Measurements from ENCODE around the gene TSSC4.
A peak's percentile ranks its signal among the peaks of the same experiment; 100 is the strongest.

Gene TSSC4

GRCh38 chr11:2380807-2381350, 19.7 kb upstream of the TSSC4 start:
- TF ChIP-seq Cebpa-rat (IDR thresholded peaks at IDR 0.05) = no peak
- H3K9me3 ChIP-seq (replicated peaks in 1 of 11) = peaks cover 0 to 17% (median 11%) of the 10 kb centered on the region in 11 experiments; a peak in 11 of 22 replicates
- peaks cover 73 to 92% (median 86%) of the 10 kb centered on the region in 11 experiments for H4K20me1 ChIP-seq
- peak overlapping the region in 9 of 10 experiments; percentile 14 to 98 (median 39); a peak in 11 of 20 replicates for H3K4me3 ChIP-seq
- peak overlapping the region in 4 of 11 experiments; percentile 49 to 82 (median 68); a peak in 5 of 22 replicates for H3K27ac ChIP-seq
- no peaks in the 10 kb centered on the region for H3K27me3 ChIP-seq
- H3K4me2 ChIP-seq = peak overlapping the region; percentile 85 to 100 (median 96)
- H3K4me1 ChIP-seq = peaks cover 62 to 80% (median 77%) of the 10 kb centered on the region in 10 experiments
- H3K36me3 ChIP-seq = peaks cover 7 to 35% (median 21%) of the 10 kb centered on the region in 11 experiments; a peak in 18 of 22 replicates
- H3K9ac ChIP-seq = peak overlapping the region in 8 of 11 experiments; percentile 25 to 78 (median 70); a peak in 11 of 22 replicates

GRCh38 chr11:2381494-2382128, 18.9 kb upstream of the TSSC4 start:
- H3K4me1 ChIP-seq = peaks cover 70 to 83% (median 81%) of the 10 kb centered on the region in 10 experiments
- peaks cover 0 to 17% (median 11%) of the 10 kb centered on the region in 11 experiments; a peak in 11 of 22 replicates for H3K9me3 ChIP-seq (replicated peaks in 1 of 11)
- H3K27me3 ChIP-seq = no peaks in the 10 kb centered on the region
- peaks cover 80 to 94% (median 89%) of the 10 kb centered on the region in 11 experiments for H4K20me1 ChIP-seq
- H3K4me3 ChIP-seq = peak overlapping the region in 8 of 10 experiments; percentile 24 to 98 (median 52); a peak in 11 of 20 replicates
- peak overlapping the region; percentile 30 to 77 (median 68); a peak in 19 of 22 replicates for H3K9ac ChIP-seq
- peak overlapping the region; percentile 85 to 100 (median 96) for H3K4me2 ChIP-seq
- TF ChIP-seq Cebpa-rat (IDR thresholded peaks at IDR 0.05) = no peak
- H3K27ac ChIP-seq = peak overlapping the region in 9 of 11 experiments; percentile 67 to 88 (median 81); a peak in 17 of 22 replicates
- peaks cover 8 to 41% (median 21%) of the 10 kb centered on the region in 11 experiments; a peak in 18 of 22 replicates for H3K36me3 ChIP-seq

GRCh38 chr11:2382129-2382517, 18.4 kb upstream of the TSSC4 start:
- peaks cover 0 to 17% (median 11%) of the 10 kb centered on the region in 11 experiments; a peak in 11 of 22 replicates for H3K9me3 ChIP-seq (replicated peaks in 1 of 11)
- peak overlapping the region; percentile 30 to 77 (median 68); a peak in 21 of 22 replicates for H3K9ac ChIP-seq
- peak overlapping the region in 10 of 11 experiments; percentile 67 to 88 (median 80); a peak in 19 of 22 replicates for H3K27ac ChIP-seq
- no peak for TF ChIP-seq Cebpa-rat (IDR thresholded peaks at IDR 0.05)
- H4K20me1 ChIP-seq = peaks cover 85 to 96% (median 91%) of the 10 kb centered on the region in 11 experiments
- H3K4me3 ChIP-seq = peak overlapping the region in 8 of 10 experiments; percentile 24 to 97 (median 49); a peak in 14 of 20 replicates
- H3K36me3 ChIP-seq = peaks cover 8 to 41% (median 21%) of the 10 kb centered on the region in 11 experiments; a peak in 18 of 22 replicates
- H3K27me3 ChIP-seq = no peaks in the 10 kb centered on the region
- H3K4me2 ChIP-seq = peak overlapping the region; percentile 85 to 100 (median 96)
- peaks cover 74 to 84% (median 83%) of the 10 kb centered on the region in 10 experiments for H3K4me1 ChIP-seq

- Histone ChIP-seq H3K4me3 (peak overlapping the region; percentile 10 to 97 (median 46); a peak in 18 of 20 replicates), H3K27me3 (no peaks in the 10 kb centered on the region), H4K20me1 (peaks cover 94 to 98% (median 95%) of the 10 kb centered on the region in 11 experiments), H3K4me2 (peak overlapping the region; percentile 85 to 100 (median 96)), H3K36me3 (peaks cover 8 to 42% (median 21%) of the 10 kb centered on the region in 11 experiments; a peak in 19 of 22 replicates), H3K9me3 (replicated peaks in 1 of 11) (peaks cover 0 to 17% (median 11%) of the 10 kb centered on the region in 11 experiments; a peak in 11 of 22 replicates), H3K9ac (peak overlapping the region; percentile 46 to 77 (median 68); a peak in 21 of 22 replicates), H3K27ac (peak overlapping the region; percentile 37 to 88 (median 79); a peak in 21 of 22 replicates), H3K4me1 (peaks cover 84 to 95% (median 94%) of the 10 kb centered on the region in 10 experiments)
- TF ChIP-seq Cebpa-rat (IDR thresholded peaks at IDR 0.05) = no peak
Measured at GRCh38 chr11:2382936-2383851, 17.4 kb upstream of the TSSC4 start.

GRCh38 chr11:2383852-2384804, 16.4 kb upstream of the TSSC4 start:
- H3K4me3 ChIP-seq = peak overlapping the region in 9 of 10 experiments; percentile 0 to 97 (median 39); a peak in 13 of 20 replicates

GRCh38 chr11:2385156-2386151, 15.1 kb upstream of the TSSC4 start:
- H3K4me3 ChIP-seq = peak overlapping the region; percentile 0 to 52 (median 30); a peak in 13 of 20 replicates
- peak overlapping the region; percentile 90 to 99 (median 97) for H3K4me2 ChIP-seq
- no peak for TF ChIP-seq Cebpa-rat (IDR thresholded peaks at IDR 0.05)
- peaks cover 0 to 14% (median 10%) of the 10 kb centered on the region in 11 experiments; a peak in 11 of 22 replicates for H3K9me3 ChIP-seq (replicated peaks in 1 of 11)
- peaks cover 96 to 98% (median 97%) of the 10 kb centered on the region in 11 experiments for H4K20me1 ChIP-seq
- H3K36me3 ChIP-seq = peaks cover 12 to 42% (median 17%) of the 10 kb centered on the region in 11 experiments; a peak in 19 of 22 replicates
- H3K9ac ChIP-seq = peak overlapping the region in 9 of 11 experiments; percentile 22 to 77 (median 55); a peak in 15 of 22 replicates
- no peaks in the 10 kb centered on the region for H3K27me3 ChIP-seq
- peaks cover 96 to 98% (median 97%) of the 10 kb centered on the region in 10 experiments for H3K4me1 ChIP-seq
- peak overlapping the region in 9 of 11 experiments; percentile 2 to 71 (median 32); a peak in 11 of 22 replicates for H3K27ac ChIP-seq

More at GRCh38 chr11:2383852-2384804, 16.4 kb upstream of the TSSC4 start:
- Histone ChIP-seq H4K20me1 (peaks cover 95 to 98% (median 96%) of the 10 kb centered on the region in 11 experiments), H3K9me3 (replicated peaks in 1 of 11) (peaks cover 0 to 17% (median 11%) of the 10 kb centered on the region in 11 experiments; a peak in 11 of 22 replicates), H3K4me1 (peaks cover 94 to 96% (median 95%) of the 10 kb centered on the region in 10 experiments), H3K27me3 (no peaks in the 10 kb centered on the region), H3K27ac (peak overlapping the region in 10 of 11 experiments; percentile 67 to 88 (median 80); a peak in 18 of 22 replicates), H3K9ac (peak overlapping the region in 10 of 11 experiments; percentile 22 to 77 (median 68); a peak in 16 of 22 replicates), H3K4me2 (peak overlapping the region; percentile 92 to 100 (median 98)), H3K36me3 (peaks cover 8 to 49% (median 21%) of the 10 kb centered on the region in 11 experiments; a peak in 19 of 22 replicates)
- no peak for TF ChIP-seq Cebpa-rat (IDR thresholded peaks at IDR 0.05)

Data from BLaER1 treated with 17β-estradiol and CSF1 and Interleukin-3, amounts not matched to agents 10 nM and 100 nM (cell line).